Chondrocyte (in vitro differentiated cells): ENCODE data around the gene POGLUT2. TPM values are rescaled to one million over a fixed set of nuclear protein-coding genes. Genes with fewer than 3 reads are reported as not detected.

Experiments used
- DNase-seq: peaks from one replicate; pipeline ENCODE4 v3.0.0; 2021; ENCODE audit warnings: mixed read lengths, low spot score
- H3K27ac Mint-ChIP-seq: one replicate; pipeline ENCODE4 v1.8.0; 2021; ENCODE audit warnings: mild to moderate bottlenecking, moderate library complexity, mixed read lengths; ENCODE audit not compliant: unreplicated experiment
- H3K27me3 Mint-ChIP-seq: 2 replicates; pipeline ENCODE4 v1.8.0; 2021; ENCODE audit warnings: low read depth, mixed read lengths
- H3K36me3 Mint-ChIP-seq: 2 replicates; pipeline ENCODE4 v1.8.0; 2021; ENCODE audit warnings: low read depth, mixed read lengths
- H3K4me1 Mint-ChIP-seq: 2 replicates; pipeline ENCODE4 v1.8.0; 2021; ENCODE audit warnings: low read depth, mild to moderate bottlenecking, mixed read lengths
- H3K4me3 Mint-ChIP-seq: one replicate; pipeline ENCODE4 v1.8.0; 2021; ENCODE audit warnings: mild to moderate bottlenecking, moderate library complexity, mixed read lengths; ENCODE audit not compliant: unreplicated experiment
- H3K9me3 Mint-ChIP-seq: 2 replicates; pipeline ENCODE4 v1.8.0; 2021; ENCODE audit warnings: low read depth, mixed read lengths
- CTCF ChIP-seq: fragments of 200-600 bp; sonication (generic); IDR thresholded peaks from 2 replicates; pipeline ENCODE4 v1.5.0; 2021; ENCODE audit warnings: antibody characterized with exemption, mild to moderate bottlenecking, moderate library complexity
- total RNA-seq: library from RNA; stranded (reverse); gene quantifications from 3 replicates; pipeline ENCODE4 v1.2.1, GENCODE V29; 2021

The POGLUT2 gene
- total RNA-seq, 1 donor from 2014 or later = 37.3 TPM

GRCh38 chr13:102807699-102808098, 8.9 kb upstream of the POGLUT2 start:
- no peak overlapping the region for H3K4me3 Mint-ChIP-seq
- TF ChIP-seq CTCF = no peak
- peaks cover 19% of the 10 kb centered on the region for H3K4me1 Mint-ChIP-seq
- H3K27me3 Mint-ChIP-seq = no peaks in the 10 kb centered on the region
- no peak overlapping the region for H3K27ac Mint-ChIP-seq
- peaks cover 15% of the 10 kb centered on the region for H3K36me3 Mint-ChIP-seq
- no peak for DNase-seq
- H3K9me3 Mint-ChIP-seq = peaks cover 13% of the 10 kb centered on the region

GRCh38 chr13:102805680-102806079, 6.9 kb upstream of the POGLUT2 start:
- H3K27ac Mint-ChIP-seq = no peak overlapping the region
- no peak for DNase-seq
- TF ChIP-seq CTCF = no peak
- H3K4me1 Mint-ChIP-seq = peaks cover 25% of the 10 kb centered on the region
- peaks cover 10% of the 10 kb centered on the region for H3K36me3 Mint-ChIP-seq
- H3K4me3 Mint-ChIP-seq = no peak overlapping the region
- H3K9me3 Mint-ChIP-seq = peaks cover 4% of the 10 kb centered on the region
- H3K27me3 Mint-ChIP-seq = no peaks in the 10 kb centered on the region

GRCh38 chr13:102800145-102801041, 1.6 kb upstream of the POGLUT2 start:
- H3K9me3 Mint-ChIP-seq = no peaks in the 10 kb centered on the region
- H3K4me3 Mint-ChIP-seq = peak overlapping the region; percentile 84

GRCh38 chr13:102799426-102800144, 809 bp upstream of the POGLUT2 start:
- no peaks in the 10 kb centered on the region for H3K27me3 Mint-ChIP-seq

More at GRCh38 chr13:102800145-102801041, 1.6 kb upstream of the POGLUT2 start:
- H3K36me3 Mint-ChIP-seq = peaks cover 1% of the 10 kb centered on the region
- peak overlapping the region; percentile 88 for H3K27ac Mint-ChIP-seq
- peak; percentile 95 for TF ChIP-seq CTCF
- DNase-seq = no peak
- no peaks in the 10 kb centered on the region for H3K27me3 Mint-ChIP-seq
- H3K4me1 Mint-ChIP-seq = peaks cover 35% of the 10 kb centered on the region

More at GRCh38 chr13:102799426-102800144, 809 bp upstream of the POGLUT2 start:
- DNase-seq = no peak
- no peak for TF ChIP-seq CTCF
- Mint-ChIP-seq H3K9me3 (no peaks in the 10 kb centered on the region), H3K4me3 (peak overlapping the region; percentile 84), H3K27ac (peak overlapping the region; percentile 88), H3K36me3 (peaks cover 1% of the 10 kb centered on the region), H3K4me1 (peaks cover 35% of the 10 kb centered on the region)
